HEK293 (cell line): Measurements from ENCODE around the gene SMAD7.
A peak's percentile ranks its signal among the peaks of the same experiment; 100 is the strongest.

ENCODE experiments used
- RBAK ChIP-seq: fragments of 450-650 bp; formaldehyde crosslinking; IDR thresholded peaks from 2 replicates; pipeline ENCODE4 v1.5.1; 2016; ENCODE audit warnings: missing biosample characterization, missing genetic modification characterization
- YY1 ChIP-seq: fragments of 450-650 bp; formaldehyde crosslinking; IDR thresholded peaks from 2 replicates; pipeline ENCODE4 v1.5.1; 2018; ENCODE audit warnings: missing biosample characterization, missing genetic modification characterization
- ZNF138 ChIP-seq: fragments of 450-650 bp; formaldehyde crosslinking; IDR thresholded peaks from 2 replicates; pipeline ENCODE4 v1.5.1; 2016; ENCODE audit warnings: missing biosample characterization, missing genetic modification characterization, borderline replicate concordance
- ZNF223 ChIP-seq: fragments of 450-650 bp; formaldehyde crosslinking; IDR thresholded peaks from 2 replicates; pipeline ENCODE4 v1.5.1; 2016; ENCODE audit warnings: missing biosample characterization, missing genetic modification characterization
- ZNF274 ChIP-seq, 2 experiments: fragments of 200-500 bp in 1 of 2; fragments of 450-650 bp in 1 of 2; sonication (Bioruptor generic) in 1 of 2; formaldehyde crosslinking in 1 of 2; IDR thresholded peaks; 2 replicates each; pipeline versions ENCODE4 v1.5.1 to v1.6.1; 2014 to 2016; ENCODE audit warnings: borderline replicate concordance in 1 of 2, inconsistent platforms in 1 of 2, low read length in 1 of 2, missing biosample characterization in 1 of 2, missing genetic modification characterization in 1 of 2
- ZNF501 ChIP-seq: fragments of 450-650 bp; formaldehyde crosslinking; IDR thresholded peaks from 2 replicates; pipeline ENCODE4 v1.5.1; 2016; ENCODE audit warnings: missing biosample characterization, missing genetic modification characterization
- TF ChIP-seq, protein P1 (sequence below): fragments of 450-650 bp; formaldehyde crosslinking; IDR thresholded peaks from 2 replicates; pipeline ENCODE4 v1.5.1; 2016; ENCODE audit warnings: missing biosample characterization, missing genetic modification characterization

- TF ChIP-seq, protein P1, sequence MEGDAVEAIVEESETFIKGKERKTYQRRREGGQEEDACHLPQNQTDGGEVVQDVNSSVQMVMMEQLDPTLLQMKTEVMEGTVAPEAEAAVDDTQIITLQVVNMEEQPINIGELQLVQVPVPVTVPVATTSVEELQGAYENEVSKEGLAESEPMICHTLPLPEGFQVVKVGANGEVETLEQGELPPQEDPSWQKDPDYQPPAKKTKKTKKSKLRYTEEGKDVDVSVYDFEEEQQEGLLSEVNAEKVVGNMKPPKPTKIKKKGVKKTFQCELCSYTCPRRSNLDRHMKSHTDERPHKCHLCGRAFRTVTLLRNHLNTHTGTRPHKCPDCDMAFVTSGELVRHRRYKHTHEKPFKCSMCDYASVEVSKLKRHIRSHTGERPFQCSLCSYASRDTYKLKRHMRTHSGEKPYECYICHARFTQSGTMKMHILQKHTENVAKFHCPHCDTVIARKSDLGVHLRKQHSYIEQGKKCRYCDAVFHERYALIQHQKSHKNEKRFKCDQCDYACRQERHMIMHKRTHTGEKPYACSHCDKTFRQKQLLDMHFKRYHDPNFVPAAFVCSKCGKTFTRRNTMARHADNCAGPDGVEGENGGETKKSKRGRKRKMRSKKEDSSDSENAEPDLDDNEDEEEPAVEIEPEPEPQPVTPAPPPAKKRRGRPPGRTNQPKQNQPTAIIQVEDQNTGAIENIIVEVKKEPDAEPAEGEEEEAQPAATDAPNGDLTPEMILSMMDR (tag by site-specific recombination), result no peak
- TF ChIP-seq ZNF501 (peak; percentile 26; the same call in 1 of the 2 replicates), ZNF223 (tag by site-specific recombination) (no peak), YY1 (tag by site-specific recombination) (no peak), RBAK (no peak), ZNF138 (tag by site-specific recombination) (no peak), ZNF274 (IDR thresholded peaks at IDR 0.05; ENCODE audit: low read length) (no peak), ZNF274 (tag by site-specific recombination; IDR thresholded peaks at IDR 0.05; ENCODE audit: borderline replicate concordance) (no peak)
Measured at GRCh38 chr18:48959921-48960920, 9.5 kb upstream of the SMAD7 start.
